A549 (cell line): ENCODE measurements around the gene CACNA1C. TPM values are rescaled to one million over a fixed set of nuclear protein-coding genes. Genes with fewer than 3 reads are reported as not detected.

Experiments
- ATAC-seq, 2 experiments: fragments of 200-7000 bp in 1 of 2; fragments of >200 bp in 1 of 2; cut with Nextera tagmentation in 1 of 2; cut with Tn5 transposase in 1 of 2; 3 replicates each; pipeline versions ENCODE4 v1.8.0 to v1.9.1; 2018 to 2020; ENCODE audit warnings: mild to moderate bottlenecking in 1 of 2, moderate library complexity in 1 of 2
- CTCF ChIA-PET: fragments of 300-600 bp; sonication (Branson Sonifier 250); formaldehyde crosslinking; extraction: SDS; loops from one replicate; lab custom pipeline; 2021; ENCODE audit warnings: antibody characterized with exemption, inconsistent platforms; lab: Yijun Ruan, JAX
- POLR2A ChIA-PET: fragments of 350-600 bp; formaldehyde crosslinking; extraction: SDS; loops from one replicate; lab custom pipeline; 2021; ENCODE audit warnings: antibody characterized with exemption, inconsistent platforms; lab: Yijun Ruan, JAX
- DNase-seq, 2 experiments: peaks; one replicate each; pipeline versions ENCODE4 v3.0.0 to v3.0.0-alpha.2; 2011 to 2016; ENCODE audit warnings: low read depth in 1 of 2, low spot score in 1 of 2
- FAIRE-seq: peaks from 2 replicates; lab custom pipeline; 2011; peaks lifted over from hg19 to GRCh38; lab: Jason Lieb, UNC
- H3K27ac ChIP-seq, 2 experiments: fragments of >200 bp; sonication (Bioruptor Twin); formaldehyde crosslinking; 3 replicates each; pipeline ENCODE4 v1.5.1; 2016 to 2017
- H3K4me1 ChIP-seq: fragments of >200 bp; sonication (Bioruptor Twin); formaldehyde crosslinking; 3 replicates; pipeline ENCODE4 v1.6.1; 2016
- H3K4me2 ChIP-seq: fragments of >200 bp; sonication (Bioruptor Twin); formaldehyde crosslinking; 3 replicates; pipeline ENCODE4 v1.6.1; 2016
- H3K4me3 ChIP-seq: fragments of >200 bp; sonication (Bioruptor Twin); formaldehyde crosslinking; 3 replicates; pipeline ENCODE4 v1.5.1; 2016
- H3K9me3 ChIP-seq: fragments of >200 bp; sonication (Bioruptor Twin); formaldehyde crosslinking; 3 replicates; pipeline ENCODE4 v1.6.1; 2016
- BCL3 ChIP-seq: fragments of >200 bp; sonication (Bioruptor Twin); formaldehyde crosslinking; IDR thresholded peaks from 3 replicates; pipeline ENCODE4 v1.6.1; 2016
- BHLHE40 ChIP-seq: IDR thresholded peaks from 2 replicates; pipeline ENCODE4 v1.6.1; 2012; ENCODE audit warnings: low read depth, low read length, inconsistent platforms
- CBX2 ChIP-seq: fragments of 200-600 bp; sonication (generic); IDR thresholded peaks from 2 replicates; pipeline ENCODE4 v1.6.1; 2016; ENCODE audit warnings: low read depth, mild to moderate bottlenecking, borderline replicate concordance
- CBX8 ChIP-seq: fragments of 200-600 bp; sonication (generic); IDR thresholded peaks from 2 replicates; pipeline ENCODE4 v1.6.1; 2016
- CHD2 ChIP-seq: fragments of 150-350 bp; IDR thresholded peaks from 2 replicates; pipeline ENCODE4 v1.6.1; 2014; ENCODE audit warnings: low read length; ENCODE audit not compliant: partially characterized antibody
- CHD4 ChIP-seq: fragments of 200-600 bp; sonication (generic); IDR thresholded peaks from 2 replicates; pipeline ENCODE4 v1.6.1; 2016; ENCODE audit warnings: antibody characterized with exemption, mild to moderate bottlenecking, borderline replicate concordance
- E2F6 ChIP-seq: IDR thresholded peaks from 2 replicates; pipeline ENCODE4 v1.6.1; 2012; ENCODE audit warnings: low read depth, borderline replicate concordance
- EHF ChIP-seq: fragments of 250-450 bp; sonication (Bioruptor Pico); IDR thresholded peaks from 2 replicates; pipeline ENCODE4 v1.5.0; 2020; ENCODE audit warnings: mild to moderate bottlenecking
- ELK1 ChIP-seq: fragments of 150-350 bp; IDR thresholded peaks from 2 replicates; pipeline ENCODE4 v1.6.1; 2014; ENCODE audit warnings: low read depth, mild to moderate bottlenecking, low read length
- FOSB ChIP-seq: fragments of 250-450 bp; sonication (Bioruptor Pico); IDR thresholded peaks from 2 replicates; pipeline ENCODE4 v1.5.0; 2020; ENCODE audit warnings: mild to moderate bottlenecking, moderate library complexity
- FOSL2 ChIP-seq, 2 experiments: fragments of 450-650 bp in 1 of 2; fragments of >200 bp in 1 of 2; sonication (Bioruptor Twin) in 1 of 2; formaldehyde crosslinking; IDR thresholded peaks; 2 replicates each; pipeline versions ENCODE4 v1.5.0 to v1.6.1; 2016 to 2020; ENCODE audit warnings: mild to moderate bottlenecking in 1 of 2, moderate library complexity in 1 of 2
- HDAC2 ChIP-seq: fragments of 200-600 bp; sonication (generic); IDR thresholded peaks from 2 replicates; pipeline ENCODE4 v1.6.1; 2016
- HMGXB4 ChIP-seq: fragments of 250-450 bp; sonication (Bioruptor Pico); IDR thresholded peaks from 2 replicates; pipeline ENCODE4 v1.5.0; 2021; ENCODE audit warnings: mild to moderate bottlenecking, moderate library complexity, borderline replicate concordance
- HOXA7 ChIP-seq: fragments of 250-450 bp; sonication (Bioruptor Pico); IDR thresholded peaks from 2 replicates; pipeline ENCODE4 v1.5.0; 2020; ENCODE audit warnings: mild to moderate bottlenecking, moderate library complexity
- HOXB13 ChIP-seq: fragments of 250-450 bp; sonication (Bioruptor Pico); IDR thresholded peaks from 2 replicates; pipeline ENCODE4 v1.5.0; 2020; ENCODE audit warnings: low read depth, mild to moderate bottlenecking, moderate library complexity
- KDM1A ChIP-seq: fragments of 200-600 bp; sonication (generic); IDR thresholded peaks from 2 replicates; pipeline ENCODE4 v1.6.1; 2016; ENCODE audit warnings: low read depth, mild to moderate bottlenecking
- KDM5A ChIP-seq: fragments of 200-600 bp; sonication (generic); IDR thresholded peaks from 2 replicates; pipeline ENCODE4 v1.6.1; 2016; ENCODE audit warnings: antibody characterized with exemption, mild to moderate bottlenecking
- MAFK ChIP-seq: fragments of 450-650 bp; IDR thresholded peaks from 2 replicates; pipeline ENCODE4 v1.6.1; 2014; ENCODE audit not compliant: partially characterized antibody
- MAX ChIP-seq: IDR thresholded peaks from 2 replicates; pipeline ENCODE4 v1.6.1; 2012
- MAZ ChIP-seq: fragments of 150-350 bp; IDR thresholded peaks from 2 replicates; pipeline ENCODE4 v1.6.1; 2014; ENCODE audit warnings: antibody characterized with exemption, low read depth, low read length, borderline replicate concordance
- NPAS2 ChIP-seq: fragments of 250-450 bp; sonication (Bioruptor Pico); IDR thresholded peaks from 2 replicates; pipeline ENCODE4 v1.8.0; 2022; ENCODE audit warnings: mild to moderate bottlenecking, moderate library complexity, borderline replicate concordance
- RAD21 ChIP-seq, 2 experiments: fragments of >200 bp in 1 of 2; sonication (Bioruptor Twin) in 1 of 2; formaldehyde crosslinking in 1 of 2; IDR thresholded peaks in 1 of 2; conservative IDR thresholded peaks in 1 of 2; 2 replicates in 1 of 2; 3 replicates in 1 of 2; pipeline ENCODE4 v1.6.1; 2012 to 2018; ENCODE audit warnings: inconsistent platforms in 1 of 2
- RARB ChIP-seq: fragments of 250-450 bp; sonication (Bioruptor Pico); IDR thresholded peaks from 2 replicates; pipeline ENCODE4 v1.8.0; 2021; ENCODE audit warnings: mild to moderate bottlenecking, moderate library complexity
- RNF2 ChIP-seq: fragments of 200-600 bp; sonication (generic); IDR thresholded peaks from 2 replicates; pipeline ENCODE4 v1.6.1; 2016; ENCODE audit warnings: low read depth, mild to moderate bottlenecking, antibody characterized with exemption, moderate library complexity, borderline replicate concordance
- SMC3 ChIP-seq: fragments of >200 bp; sonication (Bioruptor Twin); formaldehyde crosslinking; IDR thresholded peaks from 3 replicates; pipeline ENCODE4 v1.6.1; 2018; ENCODE audit warnings: inconsistent platforms
- TFCP2L1 ChIP-seq: fragments of 250-450 bp; sonication (Bioruptor Pico); IDR thresholded peaks from 2 replicates; pipeline ENCODE4 v1.5.0; 2021; ENCODE audit warnings: mild to moderate bottlenecking
- TP53 ChIP-seq: fragments of 250-450 bp; sonication (Bioruptor Pico); IDR thresholded peaks from 2 replicates; pipeline ENCODE4 v1.5.0; 2021; ENCODE audit warnings: mild to moderate bottlenecking, moderate library complexity
- USF2 ChIP-seq: fragments of 450-650 bp; IDR thresholded peaks from 2 replicates; pipeline ENCODE4 v1.6.1; 2014; ENCODE audit warnings: antibody characterized with exemption
- ZNF302 ChIP-seq: fragments of 250-450 bp; sonication (Bioruptor Pico); IDR thresholded peaks from 2 replicates; pipeline ENCODE4 v1.9.0; 2021; ENCODE audit warnings: inconsistent platforms, mild to moderate bottlenecking, moderate library complexity
- WGBS: methylation state at CpG from one replicate; pipeline ENCODE4 v1.1.6; 2017; ENCODE audit errors: missing lambda C conversion rate; 5-methylcytosine and 5-hydroxymethylcytosine counted together
- polyA plus RNA-seq, 4 experiments: library from polyadenylated mRNA; depleted of rRNA in 3 of 4; stranded (reverse); fragments of >200 nt; fragmentation: RNase III in 1 of 4; extraction: RNeasy Plus Mini Kit Qiagen cat#74134 plus additional on column Dnase treatment in 1 of 4; gene quantifications; 2 replicates in 3 of 4; 3 replicates in 1 of 4; pipeline ENCODE4 v1.2.3, GENCODE V29; 2011 to 2017

CACNA1C gene
- polyA plus RNA-seq, 2 of the 4 experiments (the other 2 are of a cell fraction), result not detected

- no peak overlapping the region for H3K27ac ChIP-seq
- DNase-seq, result no peak
- no peak overlapping the region for H3K4me2 ChIP-seq
- ChIA-PET POLR2A (no interaction called here), CTCF (interaction anchor here (5.0 kb wide), 1 partner anchor 26 kb away, joined by 22 read pairs; no protein-coding TSS in a partner anchor)
- no peak for FAIRE-seq
- ATAC-seq, result no peak
- H3K9me3 ChIP-seq, result no peaks in the 10 kb centered on the region
- TF ChIP-seq BHLHE40 (no peak), MAX (no peak), HMGXB4 (CRISPR knock-in tag) (no peak), MAZ (no peak), KDM1A (no peak), BCL3 (no peak), RNF2 (no peak), ELK1 (no peak), EHF (CRISPR knock-in tag) (no peak), CHD2 (no peak), SMC3 (no peak), TFCP2L1 (CRISPR knock-in tag) (no peak), NPAS2 (CRISPR knock-in tag) (no peak), ZNF302 (CRISPR knock-in tag) (no peak), FOSB (no peak), CBX2 (no peak), HDAC2 (no peak), RARB (no peak), HOXB13 (no peak), TP53 (CRISPR knock-in tag) (no peak)
- no peak overlapping the region for H3K4me3 ChIP-seq
- peaks cover 8% of the 10 kb centered on the region for H3K4me1 ChIP-seq
- 16% methylated on average over 12 of the region's 12 CpGs for WGBS
These were observed 556.2 kb downstream of the CACNA1C start for GRCh38 chr12:2609020-2609419.

- H3K4me3 ChIP-seq, result no peak overlapping the region
- CTCF ChIA-PET, result interaction anchor here (5.0 kb wide), 1 partner anchor 27 kb away, joined by 22 read pairs; no protein-coding TSS in a partner anchor
- DNase-seq, result no peak
- TF ChIP-seq RNF2, result no peak
- TF ChIP-seq CBX8, result no peak
- TF ChIP-seq CHD4, result no peak
- no peak for TF ChIP-seq MAFK
- no peak for TF ChIP-seq USF2
- no peak for TF ChIP-seq CHD2
- TF ChIP-seq HOXB13, result no peak
- TF ChIP-seq ZNF302 (CRISPR knock-in tag), result no peak
- TF ChIP-seq KDM5A, result no peak
- TF ChIP-seq MAX, result no peak
- no peak for TF ChIP-seq E2F6
- TF ChIP-seq RAD21 (conservative IDR thresholded peaks at IDR 0.05 in 1 of 2, IDR thresholded peaks at IDR 0.05 in 1 of 2), result no peak
- TF ChIP-seq FOSL2 (IDR thresholded peaks at IDR 0.05), result no peak
- no peak for TF ChIP-seq FOSL2 (CRISPR knock-in tag; IDR thresholded peaks at IDR 0.05)
- TF ChIP-seq HOXA7, result no peak
- TF ChIP-seq KDM1A, result no peak
- TF ChIP-seq, all 56 proteins: peak for 0
- H3K9me3 ChIP-seq, result no peaks in the 10 kb centered on the region
- POLR2A ChIA-PET, result no interaction called here
- H3K4me2 ChIP-seq, result no peak overlapping the region
- H3K4me1 ChIP-seq, result peaks cover 11% of the 10 kb centered on the region
- FAIRE-seq, result no peak
- no peak overlapping the region for H3K27ac ChIP-seq
- ATAC-seq, result no peak
- 61% methylated on average over 10 of the region's 11 CpGs for WGBS
These were observed 557.6 kb downstream of the CACNA1C start for GRCh38 chr12:2610358-2610757.
